Measurements from ENCODE around the gene BPI. TPM values are rescaled to one million over a fixed set of nuclear protein-coding genes. Genes with fewer than 3 reads are reported as not detected.

BPI gene
- total RNA-seq, 4 donors from 2014 or later: not detected

DNA sequence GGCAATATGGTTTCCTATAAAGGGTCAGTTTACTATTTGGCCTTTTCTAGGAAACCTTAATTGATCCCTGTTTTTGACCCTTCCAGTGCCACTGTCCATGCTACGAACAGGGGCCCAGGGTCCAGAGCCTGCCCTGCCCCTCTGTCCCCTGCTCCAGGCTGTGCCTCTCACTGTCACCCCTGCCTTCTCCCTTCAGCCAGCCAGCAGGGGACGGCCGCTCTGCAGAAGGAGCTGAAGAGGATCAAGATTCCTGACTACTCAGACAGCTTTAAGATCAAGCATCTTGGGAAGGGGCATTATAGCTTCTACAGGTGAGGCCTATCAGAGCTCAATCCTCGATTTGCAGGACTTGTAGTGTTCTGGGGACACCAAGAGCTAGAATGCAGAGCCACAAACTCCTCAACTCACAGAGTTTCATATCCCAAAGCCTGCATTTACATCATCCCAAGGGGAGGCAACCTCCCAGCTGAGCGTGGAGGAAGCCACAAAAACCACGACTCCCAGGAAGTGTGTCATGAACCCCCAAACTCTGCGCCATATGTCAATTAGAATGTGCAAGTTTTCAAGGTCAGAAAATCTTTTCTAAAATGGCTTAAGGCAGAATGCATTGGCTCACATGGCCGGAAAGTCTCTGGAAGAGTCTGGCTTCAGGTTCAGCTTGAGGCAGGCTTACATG, 3.6 kb downstream of the BPI start:
- WGBS, 2 donors (ENCODE audit: low coverage in 1 of 2): 73 to 100% methylated on average over 1 to 8 of the region's 8 CpGs

DNA sequence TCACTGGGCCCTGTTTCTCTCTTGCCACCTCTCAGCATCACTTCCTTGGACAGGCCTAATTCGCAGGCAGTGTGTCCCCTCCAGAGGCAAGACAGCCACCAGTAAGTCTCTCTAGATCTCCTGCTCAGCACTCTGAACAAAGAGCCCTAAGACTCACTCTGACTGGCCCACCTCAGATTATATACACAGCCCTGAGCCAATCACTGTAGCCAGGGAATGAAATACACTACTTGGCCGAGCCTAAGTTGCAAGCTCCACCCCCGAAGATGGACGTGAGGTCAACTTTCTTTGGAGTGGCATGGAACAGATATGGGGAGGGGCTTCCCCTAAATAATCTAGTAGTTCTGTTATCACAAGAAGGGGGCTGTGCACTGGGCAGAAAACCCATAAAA, 4.1 kb downstream of the BPI start:
- H3K27ac ChIP-seq: no peak overlapping the region
- no peak overlapping the region for H3K4me3 ChIP-seq
- TF ChIP-seq, protein P1, sequence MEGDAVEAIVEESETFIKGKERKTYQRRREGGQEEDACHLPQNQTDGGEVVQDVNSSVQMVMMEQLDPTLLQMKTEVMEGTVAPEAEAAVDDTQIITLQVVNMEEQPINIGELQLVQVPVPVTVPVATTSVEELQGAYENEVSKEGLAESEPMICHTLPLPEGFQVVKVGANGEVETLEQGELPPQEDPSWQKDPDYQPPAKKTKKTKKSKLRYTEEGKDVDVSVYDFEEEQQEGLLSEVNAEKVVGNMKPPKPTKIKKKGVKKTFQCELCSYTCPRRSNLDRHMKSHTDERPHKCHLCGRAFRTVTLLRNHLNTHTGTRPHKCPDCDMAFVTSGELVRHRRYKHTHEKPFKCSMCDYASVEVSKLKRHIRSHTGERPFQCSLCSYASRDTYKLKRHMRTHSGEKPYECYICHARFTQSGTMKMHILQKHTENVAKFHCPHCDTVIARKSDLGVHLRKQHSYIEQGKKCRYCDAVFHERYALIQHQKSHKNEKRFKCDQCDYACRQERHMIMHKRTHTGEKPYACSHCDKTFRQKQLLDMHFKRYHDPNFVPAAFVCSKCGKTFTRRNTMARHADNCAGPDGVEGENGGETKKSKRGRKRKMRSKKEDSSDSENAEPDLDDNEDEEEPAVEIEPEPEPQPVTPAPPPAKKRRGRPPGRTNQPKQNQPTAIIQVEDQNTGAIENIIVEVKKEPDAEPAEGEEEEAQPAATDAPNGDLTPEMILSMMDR (IDR thresholded peaks at IDR 0.05): no peak
- TF ChIP-seq POLR2A (IDR thresholded peaks at IDR 0.05): no peak
- TF ChIP-seq POLR2AphosphoS5 (IDR thresholded peaks at IDR 0.05): no peak
- no peak for TF ChIP-seq EP300 (IDR thresholded peaks at IDR 0.05; ENCODE audit: low read depth)
- no peaks in the 10 kb centered on the region for H3K4me1 ChIP-seq
- H3K27me3 ChIP-seq: peaks cover 11% of the 10 kb centered on the region
- no peak for DNase-seq
- H3K9me3 ChIP-seq: no peaks in the 10 kb centered on the region
- WGBS, 2 donors (ENCODE audit: low coverage in 1 of 2): 60% methylated on average over 4 of the region's 4 CpGs; no CpG with 5 or more reads in 1 of the 2 donors
- in situ Hi-C loops (cut with MboI; ENCODE audit: low pct_ligation_motif_present in 1 of 4, low pct_unique_long_range_greater_than_20kb in 1 of 4, low sequenced_read_pairs in 3 of 4) (no loop called here), intact Hi-C loops (cut with DNase I; ENCODE audit: low total_unique reads) (no loop called here)
- no peaks in the 10 kb centered on the region for H3K36me3 ChIP-seq

More for the DNA sequence above, 3.6 kb downstream of the BPI start:
- DNase-seq: no peak
- no peaks in the 10 kb centered on the region for H3K4me1 ChIP-seq
- no peak overlapping the region for H3K27ac ChIP-seq
- intact Hi-C loops (cut with DNase I; ENCODE audit: low total_unique reads): no loop called here
- H3K9me3 ChIP-seq: no peaks in the 10 kb centered on the region
- peaks cover 15% of the 10 kb centered on the region for H3K27me3 ChIP-seq
- no peak for TF ChIP-seq POLR2AphosphoS5 (IDR thresholded peaks at IDR 0.05)
- no peak for TF ChIP-seq POLR2A (IDR thresholded peaks at IDR 0.05)
- H3K4me3 ChIP-seq: no peak overlapping the region
- in situ Hi-C loops (cut with MboI; ENCODE audit: low pct_ligation_motif_present in 1 of 4, low pct_unique_long_range_greater_than_20kb in 1 of 4, low sequenced_read_pairs in 3 of 4): no loop called here
- H3K36me3 ChIP-seq: no peaks in the 10 kb centered on the region

DNA sequence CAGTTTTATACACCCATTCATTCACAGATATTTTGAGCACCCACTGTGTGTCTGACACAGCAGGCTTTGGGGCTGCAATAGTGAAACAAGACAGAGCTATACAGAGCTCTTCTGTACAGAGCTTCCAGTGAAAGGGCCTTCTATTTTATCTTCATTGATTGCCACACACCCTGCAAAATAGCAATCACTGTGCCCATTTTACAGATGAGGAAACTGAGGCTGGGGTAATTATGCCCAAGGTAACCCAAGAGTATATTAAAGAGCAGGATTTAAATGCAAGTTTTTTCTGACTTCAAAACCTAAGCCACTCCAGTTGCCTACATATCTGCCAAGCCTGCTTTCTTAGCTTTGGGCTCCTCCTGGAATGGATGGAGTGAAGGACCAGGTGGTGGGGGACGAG, 4.5 kb downstream of the BPI start:
- intact Hi-C loops (cut with DNase I; ENCODE audit: low total_unique reads): no loop called here
- no peak for DNase-seq
- in situ Hi-C loops (cut with MboI; ENCODE audit: low pct_ligation_motif_present in 1 of 4, low pct_unique_long_range_greater_than_20kb in 1 of 4, low sequenced_read_pairs in 3 of 4): no loop called here
- TF ChIP-seq POLR2AphosphoS5 (IDR thresholded peaks at IDR 0.05): no peak
- TF ChIP-seq EP300 (IDR thresholded peaks at IDR 0.05; ENCODE audit: low read depth): no peak
- TF ChIP-seq, protein P1 (IDR thresholded peaks at IDR 0.05): no peak
- no peak for TF ChIP-seq POLR2A (IDR thresholded peaks at IDR 0.05)
- Histone ChIP-seq H3K27me3 (peaks cover 11% of the 10 kb centered on the region), H3K9me3 (no peaks in the 10 kb centered on the region), H3K4me3 (no peak overlapping the region), H3K4me1 (no peaks in the 10 kb centered on the region), H3K27ac (no peak overlapping the region), H3K36me3 (no peaks in the 10 kb centered on the region)
- WGBS, 2 donors (ENCODE audit: low coverage in 1 of 2): 88% methylated on average over 1 of the region's 1 CpG; no CpG with 5 or more reads in 1 of the 2 donors

DNA sequence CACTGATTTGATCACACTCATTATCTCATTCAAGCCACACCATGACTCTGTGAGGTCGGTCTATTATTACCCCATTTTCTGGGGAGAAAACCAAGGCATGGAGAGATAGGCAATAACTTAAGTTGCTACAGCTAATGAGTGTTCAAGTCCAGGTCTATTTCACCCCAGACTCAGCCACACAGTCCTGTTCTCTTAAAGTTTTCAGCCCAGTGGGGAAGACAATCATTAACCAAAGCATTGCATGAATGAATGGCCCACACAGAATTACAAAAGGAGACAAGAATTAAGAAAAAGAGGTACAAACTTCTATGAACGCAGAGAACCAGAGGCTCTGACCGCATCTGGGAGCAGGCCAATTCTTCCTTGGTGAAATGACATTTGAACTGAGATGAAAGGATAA, 7.1 kb downstream of the BPI start:
- 80 to 100% methylated on average over 2 to 3 of the region's 3 CpGs for WGBS, 2 donors (ENCODE audit: low coverage in 1 of 2)
- intact Hi-C loops (cut with DNase I; ENCODE audit: low total_unique reads): no loop called here
- H3K27me3 ChIP-seq: peaks cover 3% of the 10 kb centered on the region
- H3K4me1 ChIP-seq: no peaks in the 10 kb centered on the region
- H3K9me3 ChIP-seq: no peaks in the 10 kb centered on the region
- H3K4me3 ChIP-seq: no peak overlapping the region
- TF ChIP-seq EP300 (IDR thresholded peaks at IDR 0.05; ENCODE audit: low read depth) (no peak), POLR2A (IDR thresholded peaks at IDR 0.05) (no peak), POLR2AphosphoS5 (IDR thresholded peaks at IDR 0.05) (no peak)
- TF ChIP-seq, protein P1 (IDR thresholded peaks at IDR 0.05): no peak
- no peak for DNase-seq
- H3K27ac ChIP-seq: no peak overlapping the region
- in situ Hi-C loops (cut with MboI; ENCODE audit: low pct_ligation_motif_present in 1 of 4, low pct_unique_long_range_greater_than_20kb in 1 of 4, low sequenced_read_pairs in 3 of 4): no loop called here
- H3K36me3 ChIP-seq: no peaks in the 10 kb centered on the region

DNA sequence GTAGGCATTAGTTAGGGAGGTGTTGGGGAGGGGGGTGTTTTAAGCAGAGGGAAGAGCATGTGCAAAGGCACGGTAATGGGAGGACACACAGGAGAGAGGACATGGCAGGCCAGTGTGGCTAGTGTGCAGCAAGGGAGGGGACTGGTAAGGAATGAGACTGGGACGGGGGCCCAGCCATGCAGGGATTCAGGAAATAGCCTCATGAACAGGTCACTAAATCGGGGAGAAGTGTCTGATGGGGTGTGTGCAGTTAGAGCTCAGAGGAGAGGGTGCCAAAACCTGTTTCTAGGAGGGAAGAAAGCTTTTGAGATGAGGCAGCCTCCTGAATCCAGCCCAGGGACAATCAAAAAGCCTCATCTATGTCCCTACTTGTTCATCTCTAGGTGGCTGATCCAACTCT, 7.5 kb downstream of the BPI start:
- no peaks in the 10 kb centered on the region for H3K36me3 ChIP-seq
- no peak for DNase-seq
- 46 to 49% methylated on average over 2 to 3 of the region's 3 CpGs for WGBS, 2 donors (ENCODE audit: low coverage in 1 of 2)
- intact Hi-C loops (cut with DNase I; ENCODE audit: low total_unique reads): no loop called here
- in situ Hi-C loops (cut with MboI; ENCODE audit: low pct_ligation_motif_present in 1 of 4, low pct_unique_long_range_greater_than_20kb in 1 of 4, low sequenced_read_pairs in 3 of 4): no loop called here
- no peak overlapping the region for H3K4me3 ChIP-seq
- no peaks in the 10 kb centered on the region for H3K4me1 ChIP-seq
- no peaks in the 10 kb centered on the region for H3K9me3 ChIP-seq
- no peak overlapping the region for H3K27ac ChIP-seq
- H3K27me3 ChIP-seq: no peaks in the 10 kb centered on the region
- TF ChIP-seq, protein P1 (IDR thresholded peaks at IDR 0.05): no peak
- TF ChIP-seq EP300 (IDR thresholded peaks at IDR 0.05; ENCODE audit: low read depth) (no peak), POLR2AphosphoS5 (IDR thresholded peaks at IDR 0.05) (no peak), POLR2A (IDR thresholded peaks at IDR 0.05) (no peak)
